Spleen (tissue), 7 donors: ENCODE measurements around the gene FAM200B.

Experiments
- CTCF ChIP-seq, 11 experiments: fragments of 200-600 bp in 7 of 11; fragments of 450-650 bp in 4 of 11; sonication (generic) in 4 of 11; IDR thresholded peaks in 8 of 11; conservative IDR thresholded peaks in 3 of 11; 1 replicate in 7 of 11; 2 replicates in 4 of 11; pipeline versions ENCODE4 v1.4.0 to v1.8.0; 2016 to 2021; ENCODE audit warnings: antibody characterized with exemption in 11 of 11, inconsistent platforms in 4 of 11, mild to moderate bottlenecking in 1 of 11
- POLR2AphosphoS5 ChIP-seq, 3 donors: sonication (generic); formaldehyde crosslinking; IDR thresholded peaks; one replicate each; pipeline ENCODE4 v1.5.1; 2017; ENCODE audit warnings: antibody characterized with exemption in 3 of 3
- donor health status: DM: no; HTN: no; CAD: no; lungs with moderate emphysema.
- donor health status: DM: no; HTN: no; CAD: no.
- donor health status: DM: no; HTN: no; CAD: no.

- no peak for TF ChIP-seq CTCF (IDR thresholded peaks at IDR 0.05 in 8 of 11, conservative IDR thresholded peaks at IDR 0.05 in 3 of 11)
- TF ChIP-seq POLR2AphosphoS5 (IDR thresholded peaks at IDR 0.05), result no peak
Observed at GRCh38 chr4:15694431-15694830, 12.8 kb downstream of the FAM200B start.
